ENCODE data around the gene PPP3R2. TPM values are rescaled to one million over a fixed set of nuclear protein-coding genes. Genes with fewer than 3 reads are reported as not detected.

The PPP3R2 gene
- total and polyA plus RNA-seq, 2 experiments from 2014 or later, result not detected

GRCh38 chr9:101572316-101572715 lies 22.5 kb downstream of the PPP3R2 start (continued):
- TF ChIP-seq ETS1 (IDR thresholded peaks at IDR 0.05), result no peak
- TF ChIP-seq ZNF331 (CRISPR knock-in tag; IDR thresholded peaks at IDR 0.05; ENCODE audit: low read depth), result no peak
- no peak for TF ChIP-seq CREB1 (CRISPR knock-in tag; IDR thresholded peaks at IDR 0.05; ENCODE audit: low read depth)
- TF ChIP-seq EZH2phosphoT487 (IDR thresholded peaks at IDR 0.05; ENCODE audit: unreplicated experiment), result no peak

DNA sequence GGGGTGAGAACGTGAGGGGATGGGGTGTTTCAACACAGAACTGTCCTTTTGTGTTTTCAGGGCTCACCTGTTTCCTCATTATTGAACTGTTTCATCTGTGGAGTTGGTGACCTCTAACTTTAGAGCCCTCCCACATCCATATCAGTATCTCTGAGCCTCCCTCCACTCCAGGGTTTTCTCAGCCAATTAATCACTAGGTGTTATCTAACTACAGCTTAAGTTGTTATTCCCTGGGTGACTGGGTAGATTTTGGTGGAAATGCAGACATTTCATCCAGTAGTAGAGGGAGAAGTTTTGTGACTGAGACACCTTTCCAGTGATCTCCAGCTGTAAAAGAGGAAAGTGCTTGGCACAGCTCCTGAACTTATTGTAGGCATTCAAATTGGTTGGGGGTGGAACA lies 23.7 kb downstream of the PPP3R2 start:
- H3K9me2 ChIP-seq (ENCODE audit: insufficient read depth), result peaks cover 8% of the 10 kb centered on the region
- H3K36me3 Mint-ChIP-seq (ENCODE audit: low read depth), result peaks cover 12% of the 10 kb centered on the region
- no peak overlapping the region for H3K4me2 ChIP-seq
- no peaks in the 10 kb centered on the region for H3K9me3 Mint-ChIP-seq
- TF ChIP-seq EZH2phosphoT487 (IDR thresholded peaks at IDR 0.05; ENCODE audit: unreplicated experiment) (no peak), STAT1 (IDR thresholded peaks at IDR 0.05; ENCODE audit: unreplicated experiment) (no peak), ZNF114 (CRISPR knock-in tag; IDR thresholded peaks at IDR 0.05) (no peak), ETS1 (IDR thresholded peaks at IDR 0.05) (no peak), NANOG (IDR thresholded peaks at IDR 0.05; ENCODE audit: borderline replicate concordance) (no peak)
- H4K20me1 ChIP-seq (replicated peaks; ENCODE audit: insufficient read depth), result no peaks in the 10 kb centered on the region
- peaks cover 38% of the 10 kb centered on the region for H3K4me1 ChIP-seq (ENCODE audit: insufficient read depth)
- no peak overlapping the region for H3K4me3 ChIP-seq
- H3K4me1 Mint-ChIP-seq, result peaks cover 28% of the 10 kb centered on the region
- peaks cover 2% of the 10 kb centered on the region; the same call in 1 of the 2 replicates for H3K36me3 ChIP-seq (ENCODE audit: insufficient read depth)
- H3K4me3 Mint-ChIP-seq, result no peak overlapping the region
- H3F3A ChIP-seq (replicated peaks; ENCODE audit: low read depth), result no peaks in the 10 kb centered on the region
- ATAC-seq, result no peak
- H3K27ac Mint-ChIP-seq, result no peak overlapping the region
- peaks cover 5% of the 10 kb centered on the region for H3K27me3 Mint-ChIP-seq (ENCODE audit: insufficient read depth, low read depth, poor library complexity)
- H3K27ac ChIP-seq (ENCODE audit: low read depth), result no peak overlapping the region
- no peaks in the 10 kb centered on the region for H3K27me3 ChIP-seq (ENCODE audit: insufficient read depth)
- DNase-seq (ENCODE audit: low spot score), result no peak
- H2AFZ ChIP-seq, result no peak overlapping the region
- H3K79me2 ChIP-seq (replicated peaks; ENCODE audit: insufficient read depth), result no peaks in the 10 kb centered on the region

DNA sequence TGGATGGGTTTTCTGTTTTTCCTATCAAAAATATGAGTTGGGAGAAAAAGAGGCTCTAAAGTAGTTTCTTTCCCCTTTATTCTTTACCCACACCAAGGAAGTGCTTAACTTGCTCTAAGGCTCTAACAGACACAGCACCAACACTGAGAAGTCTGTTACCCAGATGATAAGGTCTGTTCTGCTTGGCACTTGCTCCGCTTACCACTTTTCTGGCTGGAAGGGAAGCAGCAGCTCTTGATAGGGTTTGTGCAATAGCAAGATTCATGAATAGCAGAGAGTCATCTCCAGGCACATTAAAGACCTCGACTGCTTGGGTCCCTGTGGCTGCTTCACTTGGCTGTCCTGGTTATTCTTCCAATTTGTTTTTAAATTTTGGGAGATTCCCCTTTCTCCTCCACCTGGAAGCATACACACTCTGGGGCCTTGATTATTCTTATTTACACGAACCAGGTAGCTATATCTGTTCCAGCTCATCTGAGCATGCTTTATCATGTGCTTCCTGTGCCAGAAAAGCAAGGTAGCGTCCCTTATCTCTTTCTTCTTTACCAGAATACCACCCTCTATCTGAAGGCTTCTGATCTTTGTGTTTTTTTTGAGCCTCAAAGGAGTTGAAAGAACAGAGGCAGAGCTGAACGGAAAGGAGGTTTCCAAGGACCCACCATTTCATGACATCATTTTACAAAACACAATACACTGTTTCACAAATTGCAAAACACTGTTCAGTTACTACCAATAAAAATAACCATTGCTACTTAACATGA lies 24.8 kb downstream of the PPP3R2 start:
- Histone ChIP-seq H3K27ac (ENCODE audit: low read depth) (no peak overlapping the region), H3K9me2 (ENCODE audit: insufficient read depth) (peaks cover 8% of the 10 kb centered on the region), H3F3A (replicated peaks; ENCODE audit: low read depth) (no peaks in the 10 kb centered on the region), H3K79me2 (replicated peaks; ENCODE audit: insufficient read depth) (no peaks in the 10 kb centered on the region), H2AFZ (no peak overlapping the region), H3K4me3 (no peak overlapping the region), H3K27me3 (ENCODE audit: insufficient read depth) (no peaks in the 10 kb centered on the region), H3K4me1 (ENCODE audit: insufficient read depth) (peaks cover 38% of the 10 kb centered on the region), H4K20me1 (replicated peaks; ENCODE audit: insufficient read depth) (no peaks in the 10 kb centered on the region), H3K4me2 (peak overlapping the region; percentile 38; the same call in 1 of the 2 replicates), H3K36me3 (ENCODE audit: insufficient read depth) (peaks cover 8% of the 10 kb centered on the region; the same call in 1 of the 2 replicates)
- Mint-ChIP-seq H3K4me1 (peaks cover 28% of the 10 kb centered on the region), H3K4me3 (no peak overlapping the region), H3K36me3 (ENCODE audit: low read depth) (peaks cover 19% of the 10 kb centered on the region), H3K27ac (no peak overlapping the region), H3K9me3 (no peaks in the 10 kb centered on the region), H3K27me3 (ENCODE audit: insufficient read depth, low read depth, poor library complexity) (peaks cover 5% of the 10 kb centered on the region)
- ATAC-seq (no peak), DNase-seq (ENCODE audit: low spot score) (no peak)
- TF ChIP-seq, protein P1, sequence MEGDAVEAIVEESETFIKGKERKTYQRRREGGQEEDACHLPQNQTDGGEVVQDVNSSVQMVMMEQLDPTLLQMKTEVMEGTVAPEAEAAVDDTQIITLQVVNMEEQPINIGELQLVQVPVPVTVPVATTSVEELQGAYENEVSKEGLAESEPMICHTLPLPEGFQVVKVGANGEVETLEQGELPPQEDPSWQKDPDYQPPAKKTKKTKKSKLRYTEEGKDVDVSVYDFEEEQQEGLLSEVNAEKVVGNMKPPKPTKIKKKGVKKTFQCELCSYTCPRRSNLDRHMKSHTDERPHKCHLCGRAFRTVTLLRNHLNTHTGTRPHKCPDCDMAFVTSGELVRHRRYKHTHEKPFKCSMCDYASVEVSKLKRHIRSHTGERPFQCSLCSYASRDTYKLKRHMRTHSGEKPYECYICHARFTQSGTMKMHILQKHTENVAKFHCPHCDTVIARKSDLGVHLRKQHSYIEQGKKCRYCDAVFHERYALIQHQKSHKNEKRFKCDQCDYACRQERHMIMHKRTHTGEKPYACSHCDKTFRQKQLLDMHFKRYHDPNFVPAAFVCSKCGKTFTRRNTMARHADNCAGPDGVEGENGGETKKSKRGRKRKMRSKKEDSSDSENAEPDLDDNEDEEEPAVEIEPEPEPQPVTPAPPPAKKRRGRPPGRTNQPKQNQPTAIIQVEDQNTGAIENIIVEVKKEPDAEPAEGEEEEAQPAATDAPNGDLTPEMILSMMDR (conservative IDR thresholded peaks at IDR 0.05; ENCODE audit: low read depth in 2 of 2), result no peak
- TF ChIP-seq NANOG (IDR thresholded peaks at IDR 0.05; ENCODE audit: borderline replicate concordance) (no peak), STAT1 (IDR thresholded peaks at IDR 0.05; ENCODE audit: unreplicated experiment) (no peak), POLR2AphosphoS5 (IDR thresholded peaks at IDR 0.05; ENCODE audit: low read depth) (no peak), EZH2phosphoT487 (IDR thresholded peaks at IDR 0.05; ENCODE audit: unreplicated experiment) (no peak), ZNF114 (CRISPR knock-in tag; IDR thresholded peaks at IDR 0.05) (no peak)
- TF ChIP-seq, protein P2, sequence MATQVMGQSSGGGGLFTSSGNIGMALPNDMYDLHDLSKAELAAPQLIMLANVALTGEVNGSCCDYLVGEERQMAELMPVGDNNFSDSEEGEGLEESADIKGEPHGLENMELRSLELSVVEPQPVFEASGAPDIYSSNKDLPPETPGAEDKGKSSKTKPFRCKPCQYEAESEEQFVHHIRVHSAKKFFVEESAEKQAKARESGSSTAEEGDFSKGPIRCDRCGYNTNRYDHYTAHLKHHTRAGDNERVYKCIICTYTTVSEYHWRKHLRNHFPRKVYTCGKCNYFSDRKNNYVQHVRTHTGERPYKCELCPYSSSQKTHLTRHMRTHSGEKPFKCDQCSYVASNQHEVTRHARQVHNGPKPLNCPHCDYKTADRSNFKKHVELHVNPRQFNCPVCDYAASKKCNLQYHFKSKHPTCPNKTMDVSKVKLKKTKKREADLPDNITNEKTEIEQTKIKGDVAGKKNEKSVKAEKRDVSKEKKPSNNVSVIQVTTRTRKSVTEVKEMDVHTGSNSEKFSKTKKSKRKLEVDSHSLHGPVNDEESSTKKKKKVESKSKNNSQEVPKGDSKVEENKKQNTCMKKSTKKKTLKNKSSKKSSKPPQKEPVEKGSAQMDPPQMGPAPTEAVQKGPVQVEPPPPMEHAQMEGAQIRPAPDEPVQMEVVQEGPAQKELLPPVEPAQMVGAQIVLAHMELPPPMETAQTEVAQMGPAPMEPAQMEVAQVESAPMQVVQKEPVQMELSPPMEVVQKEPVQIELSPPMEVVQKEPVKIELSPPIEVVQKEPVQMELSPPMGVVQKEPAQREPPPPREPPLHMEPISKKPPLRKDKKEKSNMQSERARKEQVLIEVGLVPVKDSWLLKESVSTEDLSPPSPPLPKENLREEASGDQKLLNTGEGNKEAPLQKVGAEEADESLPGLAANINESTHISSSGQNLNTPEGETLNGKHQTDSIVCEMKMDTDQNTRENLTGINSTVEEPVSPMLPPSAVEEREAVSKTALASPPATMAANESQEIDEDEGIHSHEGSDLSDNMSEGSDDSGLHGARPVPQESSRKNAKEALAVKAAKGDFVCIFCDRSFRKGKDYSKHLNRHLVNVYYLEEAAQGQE (IDR thresholded peaks at IDR 0.05; ENCODE audit: unreplicated experiment), result no peak
